Measurements from ENCODE around the gene PARD3B. TPM values are rescaled to one million over a fixed set of nuclear protein-coding genes. Genes with fewer than 3 reads are reported as not detected.

Gene PARD3B
- total and polyA plus RNA-seq, 2 of the 13 experiments (the other 11 are each of a cell fraction or from before 2014, with no cell fraction given): 0.71 to 2.3 TPM

DNA sequence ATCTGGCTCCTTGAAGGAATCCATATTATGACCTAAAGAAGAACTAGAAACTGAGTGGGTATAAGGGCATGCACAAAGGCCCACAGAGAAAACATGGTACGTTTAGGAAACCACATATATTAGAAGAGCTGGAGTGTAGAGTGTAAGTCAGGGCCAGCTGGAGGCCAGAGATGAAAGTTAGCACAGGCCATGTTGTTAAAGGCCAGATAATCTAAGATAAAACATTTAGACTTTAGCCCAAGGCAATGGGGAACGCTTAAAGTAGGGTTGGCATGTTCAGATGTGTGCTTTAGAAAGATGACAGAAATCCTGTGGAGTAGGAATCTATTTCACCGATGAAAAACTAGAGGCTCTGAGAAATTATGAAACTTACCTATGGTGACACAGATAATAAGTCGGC lies 907.9 kb downstream of the PARD3B start:
- Histone ChIP-seq H3K9me3 (ENCODE audit: low read length) (no peaks in the 10 kb centered on the region), H3K4me2 (ENCODE audit: low read depth, low read length) (no peak overlapping the region), H3K79me2 (ENCODE audit: insufficient read depth, low read length) (no peaks in the 10 kb centered on the region), H3K9ac (ENCODE audit: insufficient read depth, low read depth, low read length) (no peak overlapping the region), H4K20me1 (ENCODE audit: insufficient read depth, low read length) (no peaks in the 10 kb centered on the region), H2AFZ (ENCODE audit: low read length) (no peak overlapping the region), H3K4me3 (replicated peaks in 1 of 3; ENCODE audit: insufficient read depth in 1 of 3, low read depth in 2 of 3, low read length in 3 of 3) (no peak overlapping the region), H3K36me3 (replicated peaks in 1 of 2; ENCODE audit: control insufficient read depth in 1 of 2, insufficient read depth in 2 of 2, low read length in 2 of 2) (no peaks in the 10 kb centered on the region), H3K27ac (ENCODE audit: extremely low read length, insufficient read depth, low read length) (no peak overlapping the region), H3K27me3 (ENCODE audit: control insufficient read depth in 1 of 2, insufficient read depth in 2 of 2, low read length in 2 of 2) (no peaks in the 10 kb centered on the region), H3K4me1 (ENCODE audit: insufficient read depth, low read length) (no peaks in the 10 kb centered on the region)
- 29% methylated on average over 4 of the region's 4 CpGs for whole genome bisulfite sequencing (ENCODE audit: low lambda C conversion rate)
- intact Hi-C loops (cut with micrococcal nuclease; ENCODE audit: unreplicated experiment) (no loop called here), in situ Hi-C loops (cut with HindIII; ENCODE audit: extremely low pct_ligation_motif_present, low pct_unique_long_range_greater_than_20kb) (no loop called here)
- no peak for DNase-seq (ENCODE audit: low spot score)
- BruUV-seq (replicated peaks): no TSS peak
- no peak for FAIRE-seq
- ChIA-PET CTCF (ENCODE audit: low intra/inter-chr PET ratio, low total read pairs) (no interaction called here), POLR2A (no interaction called here)
- no peak for ATAC-seq
- TF ChIP-seq E2F1 (CRISPR knock-in tag; IDR thresholded peaks at IDR 0.05) (no peak), HMG20B (CRISPR knock-in tag; conservative IDR thresholded peaks at IDR 0.05) (no peak), MXD1 (CRISPR knock-in tag; IDR thresholded peaks at IDR 0.05) (no peak), ZHX2 (IDR thresholded peaks at IDR 0.05; ENCODE audit: low read depth) (no peak), ZHX2 (CRISPR knock-in tag; IDR thresholded peaks at IDR 0.05; ENCODE audit: borderline replicate concordance) (no peak), ZNF678 (CRISPR knock-in tag; IDR thresholded peaks at IDR 0.05) (no peak), PHF21A (CRISPR knock-in tag; IDR thresholded peaks at IDR 0.05) (no peak), FIP1L1 (IDR thresholded peaks at IDR 0.05; ENCODE audit: borderline replicate concordance, insufficient read depth, low read depth, low read length) (no peak), CSRNP2 (CRISPR knock-in tag; conservative IDR thresholded peaks at IDR 0.05; ENCODE audit: low read depth) (no peak), ZNF124 (CRISPR knock-in tag; IDR thresholded peaks at IDR 0.05) (no peak)
- TF ChIP-seq, protein P1, sequence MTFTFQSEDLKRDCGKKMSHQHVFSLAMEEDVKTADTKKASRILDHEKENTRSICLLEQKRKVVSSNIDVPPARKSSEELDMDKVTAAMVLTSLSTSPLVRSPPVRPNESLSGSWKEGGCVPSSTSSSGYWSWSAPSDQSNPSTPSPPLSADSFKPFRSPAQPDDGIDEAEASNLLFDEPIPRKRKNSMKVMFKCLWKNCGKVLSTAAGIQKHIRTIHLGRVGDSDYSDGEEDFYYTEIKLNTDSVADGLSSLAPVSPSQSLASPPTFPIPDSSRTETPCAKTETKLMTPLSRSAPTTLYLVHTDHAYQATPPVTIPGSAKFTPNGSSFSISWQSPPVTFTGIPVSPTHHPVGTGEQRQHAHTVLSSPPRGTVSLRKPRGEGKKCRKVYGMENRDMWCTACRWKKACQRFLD (CRISPR knock-in tag; IDR thresholded peaks at IDR 0.05; ENCODE audit: borderline replicate concordance): no peak
- TF ChIP-seq, protein P2, sequence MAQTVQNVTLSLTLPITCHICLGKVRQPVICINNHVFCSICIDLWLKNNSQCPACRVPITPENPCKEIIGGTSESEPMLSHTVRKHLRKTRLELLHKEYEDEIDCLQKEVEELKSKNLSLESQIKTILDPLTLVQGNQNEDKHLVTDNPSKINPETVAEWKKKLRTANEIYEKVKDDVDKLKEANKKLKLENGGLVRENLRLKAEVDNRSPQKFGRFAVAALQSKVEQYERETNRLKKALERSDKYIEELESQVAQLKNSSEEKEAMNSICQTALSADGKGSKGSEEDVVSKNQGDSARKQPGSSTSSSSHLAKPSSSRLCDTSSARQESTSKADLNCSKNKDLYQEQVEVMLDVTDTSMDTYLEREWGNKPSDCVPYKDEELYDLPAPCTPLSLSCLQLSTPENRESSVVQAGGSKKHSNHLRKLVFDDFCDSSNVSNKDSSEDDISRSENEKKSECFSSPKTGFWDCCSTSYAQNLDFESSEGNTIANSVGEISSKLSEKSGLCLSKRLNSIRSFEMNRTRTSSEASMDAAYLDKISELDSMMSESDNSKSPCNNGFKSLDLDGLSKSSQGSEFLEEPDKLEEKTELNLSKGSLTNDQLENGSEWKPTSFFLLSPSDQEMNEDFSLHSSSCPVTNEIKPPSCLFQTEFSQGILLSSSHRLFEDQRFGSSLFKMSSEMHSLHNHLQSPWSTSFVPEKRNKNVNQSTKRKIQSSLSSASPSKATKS (CRISPR knock-in tag; IDR thresholded peaks at IDR 0.05): no peak

Measured in HepG2 (cell line).